Activated T-cell treated with anti-CD3 and anti-CD28 coated beads, Interleukin-2, amount 50 U/mL, for 48 hours (primary cell): Measurements from ENCODE around the gene CCR3.

Source experiments
- DNase-seq, 2 experiments: peaks; one replicate each; pipeline ENCODE4 v3.0.0-alpha.2; 2020

The CCR3 gene

GRCh38 chr3:46277476-46277875, 35.2 kb downstream of the CCR3 start:
- no peak for DNase-seq

- no peak for DNase-seq
Observed at GRCh38 chr3:46278816-46279672, 36.8 kb downstream of the CCR3 start.

- DNase-seq: peak; percentile 52 to 59
Observed at GRCh38 chr3:46280105-46280797, 38.0 kb downstream of the CCR3 start.

- no peak for DNase-seq
Observed at GRCh38 chr3:46281551-46281950, 39.3 kb downstream of the CCR3 start.

GRCh38 chr3:46282041-46282440, 39.8 kb downstream of the CCR3 start:
- DNase-seq: no peak

- DNase-seq: no peak
Observed at GRCh38 chr3:46282696-46283095, 40.4 kb downstream of the CCR3 start.

- no peak for DNase-seq
Observed at GRCh38 chr3:46283881-46284450, 41.7 kb downstream of the CCR3 start.

- DNase-seq: peak; percentile 59 to 65
Observed at GRCh38 chr3:46284981-46285683, 42.9 kb downstream of the CCR3 start.

- no peak for DNase-seq
Observed at GRCh38 chr3:46285931-46286619, 43.8 kb downstream of the CCR3 start.

- no peak for DNase-seq
Observed at GRCh38 chr3:46286947-46287565, 44.8 kb downstream of the CCR3 start.

- DNase-seq: no peak
Observed at GRCh38 chr3:46289551-46289950, 47.3 kb downstream of the CCR3 start.

- no peak for DNase-seq
Observed at GRCh38 chr3:46289966-46290365, 47.7 kb downstream of the CCR3 start.

GRCh38 chr3:46291046-46291445, 48.8 kb downstream of the CCR3 start:
- DNase-seq: no peak

GRCh38 chr3:46293035-46293724, 50.9 kb downstream of the CCR3 start:
- no peak for DNase-seq

- peak; percentile 84 to 87 for DNase-seq
Observed at GRCh38 chr3:46293991-46294833, 52.0 kb downstream of the CCR3 start.

GRCh38 chr3:46296826-46297225, 54.6 kb downstream of the CCR3 start:
- no peak for DNase-seq

- no peak for DNase-seq
Observed at GRCh38 chr3:46297658-46298423, 55.6 kb downstream of the CCR3 start.

- DNase-seq: peak; percentile 71 to 74
Observed at GRCh38 chr3:46298871-46299607, 56.8 kb downstream of the CCR3 start.
